Fibroblast of the conjunctiva (primary cell): ENCODE data around the gene NHERF2.
A peak's percentile ranks its signal among the peaks of the same experiment; 100 is the strongest.
"Not testable (repeated sequence)": the region's sequence is repeated elsewhere in the genome, so short reads cannot be mapped to it uniquely, and the experiment has no call there.

Experiments
- DNase-seq: peaks from one replicate; pipeline ENCODE4 v3.0.0-alpha.2; 2010; ENCODE audit warnings: low read depth

Gene NHERF2

DNA sequence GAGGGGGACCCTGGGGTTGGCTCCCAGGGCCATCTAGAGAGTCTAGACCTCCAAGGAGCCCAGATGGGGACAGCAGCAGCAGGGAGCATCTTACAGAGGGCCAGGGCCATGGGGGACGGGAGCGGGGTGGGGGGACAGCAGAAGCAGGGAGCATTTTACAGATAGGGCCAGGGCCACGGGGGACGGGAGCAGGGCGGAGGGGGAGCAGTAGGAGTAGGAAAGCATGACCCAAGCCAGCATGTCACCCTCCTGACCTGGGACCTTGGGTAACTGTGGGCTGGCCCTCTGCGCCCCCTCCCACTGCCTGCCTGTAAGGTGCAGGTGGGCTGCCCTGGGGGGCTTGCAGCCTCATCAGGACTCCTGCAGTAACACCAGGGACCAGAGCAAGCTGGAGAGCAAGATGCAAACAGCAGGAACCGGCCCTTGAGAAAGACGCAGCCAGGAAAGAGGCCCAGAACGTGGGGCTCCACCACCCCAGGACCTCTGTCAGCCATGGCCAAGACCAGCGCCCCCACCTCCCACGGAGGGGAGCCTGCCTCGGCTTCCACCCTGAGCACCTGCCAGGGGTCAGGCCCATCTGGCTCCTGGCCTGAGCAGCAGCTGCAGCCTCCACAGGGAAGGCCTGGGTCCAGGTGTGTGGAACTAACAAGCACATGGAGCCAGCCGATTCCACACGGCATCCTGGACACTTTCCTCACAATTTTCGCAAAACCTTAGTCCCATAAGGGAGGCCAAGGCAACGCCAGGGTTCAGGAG, 19.4 kb upstream of the NHERF2 start:
- no peak for DNase-seq

DNA sequence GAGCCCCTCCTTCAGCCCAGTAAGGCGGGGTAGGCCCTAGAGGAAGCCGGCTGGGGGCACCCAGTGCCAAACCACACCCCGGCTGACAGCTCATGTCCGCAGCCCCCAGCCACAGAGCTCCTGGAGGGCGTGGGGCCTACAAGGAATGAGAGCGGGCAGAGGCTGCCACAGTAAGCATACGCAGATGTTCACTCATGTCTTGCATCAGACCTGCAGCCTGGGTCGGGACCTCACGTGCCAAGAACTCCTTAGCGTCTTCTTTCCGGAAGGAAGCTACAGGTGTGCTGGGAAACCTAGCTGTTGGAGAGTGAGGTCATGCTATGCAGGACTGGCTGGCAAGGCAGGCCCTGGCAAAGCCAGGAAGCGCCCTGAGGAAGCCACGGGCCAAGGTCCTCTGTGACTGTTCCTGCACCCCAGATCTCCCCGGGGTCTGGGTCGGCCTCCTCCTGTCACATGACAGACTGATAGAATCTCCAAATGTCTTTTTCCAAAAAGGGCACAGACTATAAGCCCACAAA, 18.6 kb upstream of the NHERF2 start:
- DNase-seq, result peak; percentile 79

- DNase-seq, result no peak
Measured at GRCh38 chr16:2008631-2009163, 18.0 kb upstream of the NHERF2 start.

GRCh38 chr16:2009164-2009711, 17.5 kb upstream of the NHERF2 start:
- no peak for DNase-seq

DNA sequence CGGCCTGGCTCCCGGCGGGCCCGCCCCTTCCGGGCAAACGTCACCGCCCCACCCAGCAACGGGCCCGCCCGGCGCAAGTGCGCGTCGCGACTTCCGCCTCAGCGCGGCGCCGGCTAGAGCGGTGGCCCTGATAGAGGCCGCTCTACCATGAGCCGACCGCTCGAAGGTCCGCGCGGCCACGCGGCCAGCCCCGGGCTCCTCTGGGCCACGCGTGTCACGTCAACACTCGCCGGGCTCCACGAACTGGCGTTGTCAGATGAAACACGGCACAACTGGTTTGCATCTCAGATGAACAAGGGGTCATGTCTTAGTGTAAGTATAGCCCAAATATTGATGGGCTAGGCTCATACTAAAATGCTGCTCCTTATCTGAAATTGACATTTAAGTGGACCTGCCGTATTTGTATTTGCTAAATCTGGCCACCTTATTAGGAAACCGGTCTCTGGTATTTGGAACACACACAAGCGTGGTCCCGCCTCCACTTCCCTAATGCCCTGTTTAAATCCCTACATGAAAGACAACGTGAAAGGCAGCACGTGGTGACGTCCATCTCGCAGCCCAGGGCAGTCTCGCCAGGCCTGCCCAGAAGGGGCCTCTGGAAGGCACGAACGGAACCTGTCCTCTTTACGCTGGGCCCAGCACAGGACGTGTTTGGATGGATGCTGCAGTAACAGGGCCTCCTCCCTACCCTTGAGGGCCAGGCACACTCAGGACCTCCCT, 16.8 kb upstream of the NHERF2 start, which contains the start of gene ZNF598:
Gene ZNF598, minus strand, starts transcription at position 31 of the 720 bp plus-strand sequence.
- no peak for DNase-seq

DNA sequence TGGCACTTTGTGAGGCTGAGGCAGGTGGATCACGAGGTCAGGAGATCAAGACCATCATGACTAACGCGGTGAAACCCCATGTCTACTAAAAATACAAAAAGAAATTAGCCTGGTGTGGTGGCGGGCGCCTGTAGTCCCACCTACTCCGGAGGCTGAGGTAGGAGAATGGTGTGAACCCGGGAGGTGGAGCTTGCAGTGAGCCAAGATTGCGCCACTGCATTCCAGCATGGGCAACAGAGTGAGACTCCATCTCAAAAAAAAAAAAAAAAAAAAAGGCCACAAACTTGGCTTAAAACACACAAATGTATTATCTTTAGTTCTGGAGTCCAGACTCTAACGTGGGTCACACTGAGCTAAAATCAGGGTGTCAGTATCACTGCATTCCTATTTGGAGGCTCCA, 15.0 kb upstream of the NHERF2 start:
- not testable (repeated sequence) for DNase-seq

GRCh38 chr16:2013527-2013926, 13.2 kb upstream of the NHERF2 start:
- no peak for DNase-seq

- DNase-seq, result peak; percentile 70
Measured at GRCh38 chr16:2015117-2015946, 11.4 kb upstream of the NHERF2 start.

DNA sequence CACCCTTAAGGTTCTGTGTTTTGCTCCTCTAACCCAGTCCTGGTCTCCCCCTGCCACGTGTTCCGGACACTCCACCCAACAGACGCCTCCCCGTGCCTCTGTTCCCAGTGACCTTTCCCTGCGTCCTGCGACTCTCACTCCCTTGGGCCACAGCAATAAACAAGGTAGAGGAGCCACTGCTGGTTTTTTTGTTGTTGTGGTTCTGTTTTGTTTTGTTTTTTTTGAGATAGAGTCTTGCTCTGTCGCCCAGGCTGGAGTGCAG, 10.8 kb upstream of the NHERF2 start:
- no peak for DNase-seq

GRCh38 chr16:2016407-2016922, 10.2 kb upstream of the NHERF2 start:
- no peak for DNase-seq

- no peak for DNase-seq
Measured at GRCh38 chr16:2019518-2019920, 7.2 kb upstream of the NHERF2 start, which contains the start of gene NPW. TSS of gene NPW (plus strand) at chr16:2019785.

- DNase-seq, result no peak
Measured at GRCh38 chr16:2019921-2020831, 6.5 kb upstream of the NHERF2 start.

DNA sequence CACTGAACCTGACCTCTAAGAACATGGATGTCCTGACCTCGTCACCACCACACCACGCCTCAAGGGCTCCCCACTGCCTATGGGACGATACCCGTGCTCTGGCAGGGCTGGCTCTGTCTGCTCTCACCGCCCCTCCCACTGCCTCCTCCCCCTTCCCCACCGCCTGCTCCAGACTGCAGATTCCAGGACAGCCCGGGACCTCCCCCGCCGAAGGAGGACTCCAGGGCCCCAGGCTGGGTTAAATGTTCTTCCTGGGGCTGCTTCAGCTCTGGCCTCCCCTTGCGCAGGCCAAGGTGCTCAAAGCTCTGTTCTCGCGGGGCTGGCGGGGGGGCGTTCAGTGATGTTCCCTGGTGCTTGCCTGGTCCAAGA, 4.0 kb upstream of the NHERF2 start:
- DNase-seq, result no peak

DNA sequence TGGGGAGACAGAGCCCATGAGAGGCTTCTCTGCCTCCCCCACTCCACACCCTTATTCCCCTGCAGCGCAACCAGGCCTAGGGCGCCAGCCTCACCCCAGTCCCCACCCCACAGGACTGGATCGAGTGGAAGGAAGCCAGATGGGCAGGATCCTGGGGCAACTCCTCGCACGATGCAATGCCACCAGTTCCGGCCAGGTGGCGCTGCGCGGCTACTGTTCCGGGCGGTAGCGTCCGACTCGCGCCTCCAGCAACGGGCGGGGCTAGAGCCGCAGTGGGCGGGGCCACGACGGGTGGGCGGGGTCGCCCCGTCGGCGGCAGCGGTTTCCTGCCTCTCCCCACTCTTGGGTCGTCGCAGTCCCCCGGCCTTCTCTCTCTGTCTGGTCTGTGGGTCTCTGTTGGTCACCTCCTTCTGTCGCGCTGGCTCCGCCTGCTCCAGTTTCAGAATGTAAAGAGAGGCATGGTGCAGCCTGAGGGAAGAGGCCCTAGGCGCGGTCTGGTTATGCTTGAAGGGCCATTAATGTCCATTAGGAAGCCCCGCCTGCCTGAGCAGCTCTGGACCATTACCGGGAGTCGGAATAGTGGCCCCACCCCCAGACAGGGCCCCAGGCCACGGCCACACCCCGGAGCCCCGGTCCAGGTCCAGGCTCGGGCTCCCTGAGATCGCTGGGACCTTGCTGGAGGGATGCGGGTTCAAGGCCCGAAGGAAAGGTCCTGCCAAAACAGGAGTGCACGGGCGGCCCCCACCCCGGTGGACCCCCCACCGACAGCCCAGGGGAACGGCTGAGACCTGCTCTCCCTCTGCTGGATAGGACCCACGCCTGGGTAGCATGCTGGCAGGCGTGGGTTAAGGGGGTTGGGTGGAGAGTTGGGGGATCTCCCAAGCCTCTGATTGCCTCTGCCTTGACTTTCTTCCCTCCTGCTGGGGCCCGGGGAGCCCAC, 3.3 kb upstream of the NHERF2 start:
- DNase-seq, result peak; percentile 74

DNA sequence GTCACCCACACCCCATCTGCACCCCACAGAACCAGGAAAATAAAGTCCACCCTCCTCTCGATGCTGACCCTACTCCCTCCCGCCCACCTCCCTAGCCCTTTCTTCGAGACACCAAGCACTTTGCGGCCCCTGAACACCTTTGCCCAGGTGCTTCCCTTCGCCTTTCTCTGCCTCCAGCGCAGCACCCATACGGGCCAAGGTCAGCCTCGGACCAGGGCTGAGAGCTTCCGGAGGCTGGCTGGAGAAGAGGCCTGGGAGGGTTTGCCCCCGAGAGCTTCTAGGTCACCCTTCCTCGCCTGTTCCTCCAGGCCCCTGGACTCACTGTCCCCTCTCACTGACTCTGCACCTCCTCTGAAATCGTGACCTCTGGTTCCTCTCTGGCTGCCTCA, 2.7 kb upstream of the NHERF2 start:
- DNase-seq, result no peak

- DNase-seq, result no peak
Measured at GRCh38 chr16:2025251-2025650, 1.5 kb upstream of the NHERF2 start.

- DNase-seq, result no peak
Measured at GRCh38 chr16:2025878-2026460, 733 bp upstream of the NHERF2 start.

- no peak for DNase-seq
Measured at GRCh38 chr16:2027024-2028010, 615 bp downstream of the NHERF2 start.
